IPS-NIHi7 (cell line): ENCODE results near the gene TIGD4.

Source experiments
- DNase-seq: peaks from one replicate; pipeline ENCODE4 v3.0.0; 2012; ENCODE audit warnings: mixed read lengths; ENCODE audit errors: extremely low spot score

The TIGD4 gene

GRCh38 chr4:152779513-152780266 is at the start of gene TIGD4, which contains the start of gene ARFIP1:
Gene TIGD4, minus strand, starts transcription at chr4:152779730. Its CDS starts 8,726 bp downstream, at chr4:152771004.
Gene ARFIP1, plus strand, starts transcription at chr4:152779954. Its CDS starts 49,680 bp downstream, at chr4:152829634.
- DNase-seq: peak; percentile 97

DNA sequence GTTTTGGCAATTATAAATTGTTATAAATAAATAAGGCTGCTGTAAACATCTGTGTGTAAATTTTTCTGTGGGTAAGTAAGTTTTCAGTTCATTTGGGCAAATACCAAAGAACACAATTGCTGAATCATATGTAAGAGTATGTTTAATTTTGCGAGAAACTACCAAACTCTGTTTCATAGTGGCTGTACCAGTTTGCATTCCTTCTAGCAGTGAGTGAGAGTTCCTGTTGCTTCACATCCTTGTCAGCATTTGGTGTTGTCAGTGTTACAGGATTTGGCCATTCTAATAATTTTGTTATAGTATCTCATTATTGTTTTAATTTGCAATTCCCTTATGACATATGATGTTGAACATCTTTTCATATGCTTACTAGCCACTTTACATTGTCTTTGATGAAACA is 48.6 kb upstream of the TIGD4 start:
- DNase-seq: no peak

DNA sequence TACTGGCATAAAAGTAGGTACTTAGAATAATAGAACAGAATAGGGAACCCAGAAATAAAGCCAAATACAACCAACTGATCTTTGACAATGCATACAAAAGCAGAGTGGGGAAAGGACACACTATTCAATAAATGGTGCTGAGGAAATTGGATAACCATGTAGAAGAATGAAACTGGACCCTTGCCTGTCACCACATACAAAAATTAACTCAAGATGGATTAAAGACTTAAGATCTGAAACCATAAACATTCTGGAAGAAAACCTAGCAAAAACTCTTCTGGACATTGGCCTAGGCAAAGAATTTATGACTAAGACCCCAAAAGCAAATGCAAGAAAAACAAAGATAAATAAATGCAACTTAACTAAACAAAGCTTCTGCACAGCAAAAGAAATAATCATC is 45.8 kb upstream of the TIGD4 start:
- DNase-seq: no peak

- DNase-seq: no peak
Measured at GRCh38 chr4:152824561-152824960, 45.0 kb upstream of the TIGD4 start.

GRCh38 chr4:152822323-152822722 is 42.8 kb upstream of the TIGD4 start:
- no peak for DNase-seq

- DNase-seq: no peak
Measured at GRCh38 chr4:152820073-152820472, 40.5 kb upstream of the TIGD4 start.

GRCh38 chr4:152819026-152819645 is 39.6 kb upstream of the TIGD4 start:
- no peak for DNase-seq

DNA sequence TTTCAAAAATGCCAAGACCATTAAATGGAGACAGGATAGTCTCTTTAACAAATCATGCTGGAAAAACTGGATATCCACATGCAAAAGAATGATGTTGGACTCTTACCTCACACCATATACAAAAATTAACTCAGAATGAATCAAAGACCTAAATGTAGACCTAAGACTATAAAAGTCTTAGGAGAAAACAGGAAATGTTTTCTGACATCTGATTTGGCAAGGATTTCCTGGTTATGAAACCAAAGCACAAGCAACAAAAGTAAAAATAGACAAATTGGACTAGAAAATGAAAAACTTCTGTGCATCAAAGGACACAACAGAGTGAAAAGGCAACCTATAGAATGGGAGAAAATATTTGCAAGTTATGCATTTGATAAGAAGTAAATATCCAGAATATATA is 37.8 kb upstream of the TIGD4 start:
- no peak for DNase-seq

GRCh38 chr4:152815078-152815477 is 35.5 kb upstream of the TIGD4 start:
- DNase-seq: no peak

DNA sequence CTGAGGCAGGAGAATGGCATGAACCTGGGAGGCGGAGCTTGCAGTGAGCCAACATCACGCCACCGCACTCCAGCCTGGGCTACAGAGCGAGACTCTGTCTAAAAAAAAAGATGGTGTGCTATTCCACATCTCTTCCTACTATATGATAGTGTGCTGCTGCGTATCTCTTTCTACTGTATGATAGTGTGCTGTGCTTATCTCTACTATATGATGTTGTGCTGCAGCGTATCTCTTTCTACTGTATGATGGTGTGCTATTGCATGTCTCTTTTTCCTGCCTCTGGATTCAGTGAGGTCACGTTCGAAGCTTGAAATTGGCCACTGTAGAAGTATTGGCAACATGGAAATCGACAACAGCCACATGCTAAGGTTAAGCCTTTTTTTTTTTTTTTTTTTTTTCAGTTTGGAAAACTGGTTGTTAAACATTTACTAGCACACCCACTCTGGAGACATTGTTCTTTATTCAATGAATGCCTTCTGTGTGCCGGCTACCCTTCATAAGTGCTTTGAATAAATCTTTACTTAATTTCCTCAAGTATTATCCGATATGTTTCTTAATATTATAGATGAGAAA is 31.3 kb upstream of the TIGD4 start:
- DNase-seq: no peak

GRCh38 chr4:152808670-152809069 is 29.1 kb upstream of the TIGD4 start:
- no peak for DNase-seq

- DNase-seq: no peak
Measured at GRCh38 chr4:152807294-152807829, 27.8 kb upstream of the TIGD4 start.

DNA sequence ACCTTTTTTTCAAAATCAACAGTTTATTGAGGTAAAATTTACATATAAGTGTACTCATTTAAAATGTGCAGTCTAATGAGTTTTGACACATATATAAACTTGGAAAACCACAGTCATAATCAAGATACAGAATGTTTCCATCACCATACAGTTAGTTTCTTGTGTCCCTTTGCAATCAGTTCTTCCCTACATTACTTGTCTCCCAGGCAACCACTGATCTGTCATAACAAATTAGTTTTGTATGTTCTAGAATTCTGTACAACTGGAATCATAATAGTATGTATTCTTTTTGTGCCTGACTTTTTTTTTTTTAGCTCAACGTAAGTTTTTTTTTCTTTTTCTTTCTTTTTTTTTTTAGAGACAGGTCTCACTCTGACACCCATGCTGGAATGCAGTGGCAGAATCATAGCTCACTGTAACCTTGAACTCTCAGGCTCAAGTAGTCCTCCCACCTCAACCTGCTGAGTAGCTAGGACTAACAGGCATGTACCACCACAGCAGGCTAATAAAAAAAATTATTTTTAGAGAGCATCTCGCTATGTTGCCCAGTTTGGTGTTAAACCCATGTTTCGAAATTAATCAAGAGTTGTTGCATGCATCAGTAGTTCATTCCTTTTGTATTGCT is 27.1 kb upstream of the TIGD4 start:
- DNase-seq: no peak

GRCh38 chr4:152805818-152806217 is 26.3 kb upstream of the TIGD4 start:
- no peak for DNase-seq

DNA sequence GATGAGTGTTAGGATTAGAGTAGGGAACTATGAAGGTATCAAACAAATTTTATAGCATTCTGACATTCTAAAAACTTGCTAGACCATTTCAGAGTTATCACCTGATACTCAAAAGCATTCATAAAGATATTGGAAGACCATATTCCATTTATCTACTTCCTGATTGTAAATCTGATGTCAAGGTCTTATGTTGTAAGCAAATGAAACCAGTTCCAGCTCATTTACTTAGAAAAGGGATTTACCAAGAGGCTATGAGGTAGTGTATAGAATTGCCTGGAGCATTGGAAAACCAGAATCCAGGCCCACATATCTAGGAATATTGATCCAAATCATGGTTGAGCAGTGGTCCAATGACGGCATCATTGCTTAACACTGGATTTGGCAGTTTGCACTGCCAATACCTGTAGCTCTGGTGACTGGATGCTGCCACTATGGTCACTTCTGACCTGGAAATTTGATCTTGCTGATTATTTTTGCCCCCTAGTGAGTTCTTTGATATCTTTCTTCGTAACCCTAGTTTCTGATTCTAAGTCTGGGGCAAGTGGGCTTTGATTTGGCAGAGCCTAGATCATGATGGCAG is 25.6 kb upstream of the TIGD4 start:
- DNase-seq: no peak

- no peak for DNase-seq
Measured at GRCh38 chr4:152803541-152803940, 24.0 kb upstream of the TIGD4 start.

DNA sequence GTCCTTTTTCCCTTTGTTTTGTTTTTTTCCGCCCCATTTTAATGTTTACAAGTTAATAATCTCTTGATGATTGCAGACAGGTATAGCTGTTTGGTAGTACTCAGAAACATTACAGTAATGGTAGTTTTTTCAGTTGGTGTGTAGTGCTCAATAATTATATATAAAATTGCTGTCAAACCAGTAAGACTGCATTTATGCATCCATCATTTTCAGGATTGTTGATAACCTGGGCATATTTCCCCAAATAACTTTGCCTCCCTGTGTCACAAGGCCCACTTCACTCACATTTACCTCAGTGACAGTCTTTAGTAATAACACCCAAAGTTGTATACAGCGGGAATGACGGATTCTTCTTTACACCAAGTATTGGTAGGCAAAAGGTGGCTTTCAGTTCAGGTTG is 16.4 kb upstream of the TIGD4 start:
- DNase-seq: no peak

GRCh38 chr4:152786627-152787026 is 7.1 kb upstream of the TIGD4 start:
- no peak for DNase-seq

DNA sequence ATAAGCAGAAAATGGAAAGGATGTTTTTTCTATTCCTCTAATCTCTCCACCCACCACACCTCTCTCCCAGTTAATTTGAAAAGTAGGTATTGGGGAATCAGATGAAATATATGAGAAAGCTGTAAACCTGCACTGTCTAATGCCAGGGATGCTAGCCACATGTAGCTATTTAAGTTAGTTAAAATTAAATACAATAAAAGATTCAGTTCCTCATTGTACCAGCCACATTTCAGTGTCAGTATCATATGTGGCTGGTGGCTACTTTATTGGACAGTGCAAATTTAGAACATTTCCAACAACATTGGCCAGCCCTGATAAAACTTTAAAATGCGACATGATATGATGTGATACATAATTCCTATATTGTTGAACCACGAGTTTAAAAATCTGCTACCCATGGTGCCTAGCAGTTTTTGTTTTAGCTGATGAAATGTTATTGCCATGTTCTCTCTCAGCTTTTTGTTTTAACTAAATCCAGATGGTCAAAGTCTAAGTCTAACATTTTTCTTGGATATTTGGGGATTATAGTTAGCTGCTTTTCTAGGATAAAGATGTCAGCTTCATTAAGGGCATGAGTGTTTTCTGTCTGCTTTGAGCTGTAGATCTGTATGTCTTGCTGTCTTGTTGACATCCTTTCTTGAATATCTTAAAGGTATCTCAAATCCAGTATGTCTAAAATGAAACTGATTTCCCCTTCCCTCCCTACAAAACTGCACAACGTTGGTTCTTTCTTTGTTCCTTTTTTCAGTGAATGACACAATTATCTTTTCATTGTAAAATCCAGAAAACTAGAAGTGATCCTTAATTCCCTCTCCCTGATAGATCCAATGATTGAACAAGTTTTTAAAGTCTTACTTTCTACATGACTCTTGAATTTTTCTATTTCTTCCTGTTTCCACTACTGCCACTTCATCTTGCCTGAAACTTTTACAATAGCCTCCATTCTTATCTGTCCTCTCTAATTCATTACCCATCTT is 6.4 kb upstream of the TIGD4 start:
- no peak for DNase-seq

DNA sequence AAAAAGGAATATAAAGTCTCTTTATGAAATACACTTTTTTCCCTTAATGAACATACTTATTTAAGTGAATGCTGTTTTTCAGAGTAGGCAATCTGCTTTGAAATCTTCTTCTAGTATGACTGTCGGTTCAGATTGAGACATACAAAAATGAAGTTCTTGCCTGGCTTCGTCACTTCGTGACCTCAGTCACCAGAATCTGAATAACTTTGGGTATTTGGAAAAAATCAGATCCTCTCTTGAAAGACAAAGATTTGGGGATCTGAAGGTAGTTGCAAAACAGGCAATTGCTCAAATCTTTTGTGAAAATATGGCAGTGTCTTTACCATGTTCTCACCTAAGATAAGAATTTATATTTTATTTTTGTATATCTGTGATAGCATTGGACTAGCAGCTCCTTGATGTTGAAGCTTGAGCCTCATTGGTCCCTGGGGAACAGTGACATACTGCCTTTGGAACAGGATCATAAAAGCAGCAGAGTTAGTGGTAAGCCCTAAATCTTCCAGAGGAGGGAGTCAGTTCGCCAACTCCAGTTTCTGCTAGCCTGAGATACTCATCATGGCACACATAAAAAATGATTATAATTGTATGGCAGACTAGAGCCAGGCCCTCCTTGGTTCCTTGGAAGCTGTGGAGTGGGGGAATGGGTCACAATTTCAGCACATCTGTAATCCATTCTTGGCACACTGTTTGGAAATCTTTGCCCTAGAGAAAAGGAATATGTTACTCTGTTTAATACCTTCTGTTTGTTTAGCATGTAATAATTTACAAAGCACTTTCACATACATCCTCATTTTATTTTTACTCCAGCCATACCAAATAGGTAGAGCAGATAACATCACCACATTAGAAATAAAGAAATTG is 5.2 kb upstream of the TIGD4 start:
- DNase-seq: peak; percentile 54
